GM12878 (cell line): ENCODE data around the gene SH3GL3.

Source experiments
- CTCF ChIP-seq, 3 experiments: IDR thresholded peaks in 2 of 3; conservative IDR thresholded peaks in 1 of 3; 2 replicates each; pipeline ENCODE4 v1.5.1; 2011; ENCODE audit warnings: low read depth in 3 of 3, low read length in 3 of 3, mild to moderate bottlenecking in 3 of 3, control low read depth in 2 of 3, moderate library complexity in 2 of 3, inconsistent platforms in 1 of 3, mixed read lengths in 1 of 3; ENCODE audit not compliant: control insufficient read depth in 2 of 3, insufficient read depth in 1 of 3; ENCODE audit errors: extremely low read depth in 1 of 3
- E4F1 ChIP-seq: fragments of 450-650 bp; IDR thresholded peaks from 2 replicates; pipeline ENCODE4 v1.6.1; 2018; ENCODE audit warnings: borderline replicate concordance, mild to moderate bottlenecking; ENCODE audit not compliant: partially characterized antibody
- EED ChIP-seq: sonication (generic); IDR thresholded peaks from 2 replicates; pipeline ENCODE4 v1.6.1; 2016; ENCODE audit warnings: antibody characterized with exemption, low read depth
- EP300 ChIP-seq, 2 experiments: fragments of 150-350 bp in 1 of 2; IDR thresholded peaks; 2 replicates each; pipeline ENCODE4 v1.6.1; 2011 to 2012; ENCODE audit warnings: low read depth in 2 of 2, low read length in 2 of 2, borderline replicate concordance in 1 of 2, improper control_type of control experiment in 1 of 2, inconsistent platforms in 1 of 2; ENCODE audit not compliant: control insufficient read depth in 1 of 2
- GABPA ChIP-seq: IDR thresholded peaks from 2 replicates; pipeline ENCODE4 v1.6.1; 2014; ENCODE audit warnings: antibody characterized with exemption, low read depth, mild to moderate bottlenecking, inconsistent platforms
- NFIC ChIP-seq: IDR thresholded peaks from 2 replicates; pipeline ENCODE4 v1.6.1; 2012; ENCODE audit warnings: low read depth, mild to moderate bottlenecking, inconsistent platforms, low read length, moderate library complexity
- POLR2A ChIP-seq: IDR thresholded peaks from 2 replicates; pipeline ENCODE4 v1.6.1; 2011; ENCODE audit warnings: low read depth, mild to moderate bottlenecking, low read length
- POLR2AphosphoS5 ChIP-seq: IDR thresholded peaks from 2 replicates; pipeline ENCODE4 v1.6.1; 2011; ENCODE audit warnings: mild to moderate bottlenecking, low read length, inconsistent platforms
- SMC3 ChIP-seq: IDR thresholded peaks from 2 replicates; pipeline ENCODE4 v1.6.1; 2011; ENCODE audit warnings: low read length, improper control_type of control experiment, borderline replicate concordance
- ZSCAN29 ChIP-seq: fragments of 450-650 bp; IDR thresholded peaks from 2 replicates; pipeline ENCODE4 v1.6.1; 2017; ENCODE audit warnings: mild to moderate bottlenecking, moderate library complexity
- ZZZ3 ChIP-seq: IDR thresholded peaks from 2 replicates; pipeline ENCODE4 v1.6.1; 2011; ENCODE audit warnings: low read depth; ENCODE audit not compliant: control insufficient read depth, insufficient read length
- TF ChIP-seq, protein P1 (sequence below): fragments of 450-650 bp; IDR thresholded peaks from 2 replicates; pipeline ENCODE4 v1.6.1; 2017; ENCODE audit warnings: mild to moderate bottlenecking, moderate library complexity

- TF ChIP-seq POLR2A (no peak), EED (no peak), CTCF (IDR thresholded peaks at IDR 0.05 in 2 of 3, conservative IDR thresholded peaks at IDR 0.05 in 1 of 3; ENCODE audit: control insufficient read depth in 2 of 3, extremely low read depth in 1 of 3, insufficient read depth in 1 of 3, low read depth in 3 of 3, low read length in 3 of 3) (no peak), POLR2AphosphoS5 (no peak), SMC3 (no peak), NFIC (no peak), ZZZ3 (no peak), GABPA (no peak), EP300 (IDR thresholded peaks at IDR 0.05; ENCODE audit: borderline replicate concordance in 1 of 2, control insufficient read depth in 1 of 2, low read depth in 2 of 2, low read length in 2 of 2) (no peak), ZSCAN29 (no peak), E4F1 (no peak)
- TF ChIP-seq, protein P1, sequence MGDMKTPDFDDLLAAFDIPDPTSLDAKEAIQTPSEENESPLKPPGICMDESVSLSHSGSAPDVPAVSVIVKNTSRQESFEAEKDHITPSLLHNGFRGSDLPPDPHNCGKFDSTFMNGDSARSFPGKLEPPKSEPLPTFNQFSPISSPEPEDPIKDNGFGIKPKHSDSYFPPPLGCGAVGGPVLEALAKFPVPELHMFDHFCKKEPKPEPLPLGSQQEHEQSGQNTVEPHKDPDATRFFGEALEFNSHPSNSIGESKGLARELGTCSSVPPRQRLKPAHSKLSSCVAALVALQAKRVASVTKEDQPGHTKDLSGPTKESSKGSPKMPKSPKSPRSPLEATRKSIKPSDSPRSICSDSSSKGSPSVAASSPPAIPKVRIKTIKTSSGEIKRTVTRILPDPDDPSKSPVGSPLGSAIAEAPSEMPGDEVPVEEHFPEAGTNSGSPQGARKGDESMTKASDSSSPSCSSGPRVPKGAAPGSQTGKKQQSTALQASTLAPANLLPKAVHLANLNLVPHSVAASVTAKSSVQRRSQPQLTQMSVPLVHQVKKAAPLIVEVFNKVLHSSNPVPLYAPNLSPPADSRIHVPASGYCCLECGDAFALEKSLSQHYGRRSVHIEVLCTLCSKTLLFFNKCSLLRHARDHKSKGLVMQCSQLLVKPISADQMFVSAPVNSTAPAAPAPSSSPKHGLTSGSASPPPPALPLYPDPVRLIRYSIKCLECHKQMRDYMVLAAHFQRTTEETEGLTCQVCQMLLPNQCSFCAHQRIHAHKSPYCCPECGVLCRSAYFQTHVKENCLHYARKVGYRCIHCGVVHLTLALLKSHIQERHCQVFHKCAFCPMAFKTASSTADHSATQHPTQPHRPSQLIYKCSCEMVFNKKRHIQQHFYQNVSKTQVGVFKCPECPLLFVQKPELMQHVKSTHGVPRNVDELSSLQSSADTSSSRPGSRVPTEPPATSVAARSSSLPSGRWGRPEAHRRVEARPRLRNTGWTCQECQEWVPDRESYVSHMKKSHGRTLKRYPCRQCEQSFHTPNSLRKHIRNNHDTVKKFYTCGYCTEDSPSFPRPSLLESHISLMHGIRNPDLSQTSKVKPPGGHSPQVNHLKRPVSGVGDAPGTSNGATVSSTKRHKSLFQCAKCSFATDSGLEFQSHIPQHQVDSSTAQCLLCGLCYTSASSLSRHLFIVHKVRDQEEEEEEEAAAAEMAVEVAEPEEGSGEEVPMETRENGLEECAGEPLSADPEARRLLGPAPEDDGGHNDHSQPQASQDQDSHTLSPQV: no peak
Measured at GRCh38 chr15:83499476-83499875, 52.3 kb downstream of the SH3GL3 start.
